Measurements from ENCODE around the gene GOLGB1. TPM values are rescaled to one million over a fixed set of nuclear protein-coding genes. Genes with fewer than 3 reads are reported as not detected.
"Not testable (repeated sequence)": the region's sequence is repeated elsewhere in the genome, so short reads cannot be mapped to it uniquely, and the experiment has no call there.

The GOLGB1 gene
- total RNA-seq, 1 donor from 2014 or later = 45.4 TPM

GRCh38 chr3:121752261-121752660 lies 2.7 kb upstream of the GOLGB1 start:
- intact Hi-C loops (cut with DNase I) = no loop called here
- TF ChIP-seq POLR2AphosphoS5 (IDR thresholded peaks at IDR 0.05; ENCODE audit: insufficient read depth in 1 of 2, low read depth in 1 of 2) (no peak), POLR2A (IDR thresholded peaks at IDR 0.05) (no peak)
- TF ChIP-seq, protein P1, sequence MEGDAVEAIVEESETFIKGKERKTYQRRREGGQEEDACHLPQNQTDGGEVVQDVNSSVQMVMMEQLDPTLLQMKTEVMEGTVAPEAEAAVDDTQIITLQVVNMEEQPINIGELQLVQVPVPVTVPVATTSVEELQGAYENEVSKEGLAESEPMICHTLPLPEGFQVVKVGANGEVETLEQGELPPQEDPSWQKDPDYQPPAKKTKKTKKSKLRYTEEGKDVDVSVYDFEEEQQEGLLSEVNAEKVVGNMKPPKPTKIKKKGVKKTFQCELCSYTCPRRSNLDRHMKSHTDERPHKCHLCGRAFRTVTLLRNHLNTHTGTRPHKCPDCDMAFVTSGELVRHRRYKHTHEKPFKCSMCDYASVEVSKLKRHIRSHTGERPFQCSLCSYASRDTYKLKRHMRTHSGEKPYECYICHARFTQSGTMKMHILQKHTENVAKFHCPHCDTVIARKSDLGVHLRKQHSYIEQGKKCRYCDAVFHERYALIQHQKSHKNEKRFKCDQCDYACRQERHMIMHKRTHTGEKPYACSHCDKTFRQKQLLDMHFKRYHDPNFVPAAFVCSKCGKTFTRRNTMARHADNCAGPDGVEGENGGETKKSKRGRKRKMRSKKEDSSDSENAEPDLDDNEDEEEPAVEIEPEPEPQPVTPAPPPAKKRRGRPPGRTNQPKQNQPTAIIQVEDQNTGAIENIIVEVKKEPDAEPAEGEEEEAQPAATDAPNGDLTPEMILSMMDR (IDR thresholded peaks at IDR 0.05) = no peak
- H3K4me1 ChIP-seq = peaks cover 26% of the 10 kb centered on the region

GRCh38 chr3:121750087-121750415 lies 510 bp upstream of the GOLGB1 start:
- no peaks in the 10 kb centered on the region for H3K9me3 ChIP-seq
- peaks cover 39% of the 10 kb centered on the region for H3K4me1 ChIP-seq
- no peaks in the 10 kb centered on the region for H3K27me3 ChIP-seq
- no peaks in the 10 kb centered on the region for H3K36me3 ChIP-seq
- TF ChIP-seq POLR2AphosphoS5 (IDR thresholded peaks at IDR 0.05; ENCODE audit: insufficient read depth in 1 of 2, low read depth in 1 of 2) (no peak), POLR2A (IDR thresholded peaks at IDR 0.05) (no peak)
- TF ChIP-seq, protein P1 (IDR thresholded peaks at IDR 0.05) = no peak
- H3K4me3 ChIP-seq = peak overlapping the region; percentile 83 to 99
- peak overlapping the region; percentile 86 for H3K27ac ChIP-seq
- no peak for DNase-seq (ENCODE audit: extremely low spot score in 2 of 2)
- intact Hi-C loops (cut with DNase I) = no loop called here

More at GRCh38 chr3:121752261-121752660, 2.7 kb upstream of the GOLGB1 start:
- Histone ChIP-seq H3K27ac (no peak overlapping the region), H3K9me3 (no peaks in the 10 kb centered on the region), H3K27me3 (no peaks in the 10 kb centered on the region), H3K36me3 (no peaks in the 10 kb centered on the region), H3K4me3 (no peak overlapping the region)
- no peak for DNase-seq (ENCODE audit: extremely low spot score in 2 of 2)

- TF ChIP-seq POLR2AphosphoS5 (IDR thresholded peaks at IDR 0.05; ENCODE audit: insufficient read depth in 1 of 2, low read depth in 1 of 2) (no peak), POLR2A (IDR thresholded peaks at IDR 0.05) (no peak)
- TF ChIP-seq, protein P1 (IDR thresholded peaks at IDR 0.05) = no peak
- Histone ChIP-seq H3K4me1 (peaks cover 45% of the 10 kb centered on the region), H3K27me3 (no peaks in the 10 kb centered on the region), H3K9me3 (no peaks in the 10 kb centered on the region), H3K27ac (peak overlapping the region; percentile 86), H3K4me3 (peak overlapping the region; percentile 83 to 99), H3K36me3 (no peaks in the 10 kb centered on the region)
- intact Hi-C loops (cut with DNase I) = no loop called here
- no peak for DNase-seq (ENCODE audit: extremely low spot score in 2 of 2)
These were observed 763 bp downstream of the GOLGB1 start for GRCh38 chr3:121748680-121749275.

GRCh38 chr3:121747976-121748375 lies 1.6 kb downstream of the GOLGB1 start:
- H3K27ac ChIP-seq = no peak overlapping the region
- no peak for DNase-seq (ENCODE audit: extremely low spot score in 2 of 2)
- H3K9me3 ChIP-seq = no peaks in the 10 kb centered on the region
- TF ChIP-seq POLR2AphosphoS5 (IDR thresholded peaks at IDR 0.05; ENCODE audit: insufficient read depth in 1 of 2, low read depth in 1 of 2) = no peak
- TF ChIP-seq, protein P1 (IDR thresholded peaks at IDR 0.05) = no peak
- no peak for TF ChIP-seq POLR2A (IDR thresholded peaks at IDR 0.05)
- no peaks in the 10 kb centered on the region for H3K27me3 ChIP-seq
- H3K4me3 ChIP-seq = peak overlapping the region; percentile 83 to 99
- H3K4me1 ChIP-seq = peaks cover 45% of the 10 kb centered on the region
- intact Hi-C loops (cut with DNase I) = no loop called here
- no peaks in the 10 kb centered on the region for H3K36me3 ChIP-seq

- DNase-seq (ENCODE audit: extremely low spot score in 2 of 2); H3K4me3 ChIP-seq; H3K36me3 ChIP-seq; intact Hi-C loops (cut with DNase I); H3K27ac ChIP-seq; H3K9me3 ChIP-seq; H3K27me3 ChIP-seq: not testable (repeated sequence)
- H3K4me1 ChIP-seq = peaks cover 27% of the 10 kb centered on the region
These were observed 6.4 kb downstream of the GOLGB1 start for GRCh38 chr3:121743106-121743505.
